ENCODE results near the gene GLS. TPM values are rescaled to one million over a fixed set of nuclear protein-coding genes. Genes with fewer than 3 reads are reported as not detected.

Gene GLS
- total and polyA plus RNA-seq, 4 donors, result 31.1 to 318 (median 104) TPM

GRCh38 chr2:191013932-191014652 lies 133.5 kb downstream of the GLS start, which contains the start of gene STAT1:
Gene STAT1 (minus strand): TSS chr2:191014171. CDS start chr2:191010003, 4,168 bp downstream.
- ATAC-seq (ENCODE audit: insufficient read depth, low FRiP score), result peak; percentile 98
- Histone ChIP-seq H3K27ac (ENCODE audit: low read depth in 1 of 2, low read length in 1 of 2) (peak within 1 kb of the TSS; percentile 94 to 99), H3K36me3 (ENCODE audit: control insufficient read depth in 4 of 4, insufficient read depth in 4 of 4, low read length in 4 of 4) (peaks cover 0 to 2% (median 0%) of the 10 kb centered on the region in 4 donors), H3K4me3 (peak within 1 kb of the TSS; percentile 85), H3K9ac (ENCODE audit: insufficient read depth in 1 of 2, low read length in 2 of 2) (peak within 1 kb of the TSS; percentile 72 to 93), H3K4me1 (ENCODE audit: control insufficient read depth in 5 of 5, insufficient read depth in 5 of 5, low read length in 5 of 5) (peaks cover 6 to 21% (median 13%) of the 10 kb centered on the region in 5 donors), H3K9me3 (ENCODE audit: control insufficient read depth in 4 of 4, insufficient read depth in 3 of 4, low read length in 3 of 4) (no peaks in the 10 kb centered on the region), H3K27me3 (ENCODE audit: control insufficient read depth in 3 of 3, insufficient read depth in 3 of 3, low read length in 2 of 3) (no peaks in the 10 kb centered on the region)
- TF ChIP-seq, protein P1, sequence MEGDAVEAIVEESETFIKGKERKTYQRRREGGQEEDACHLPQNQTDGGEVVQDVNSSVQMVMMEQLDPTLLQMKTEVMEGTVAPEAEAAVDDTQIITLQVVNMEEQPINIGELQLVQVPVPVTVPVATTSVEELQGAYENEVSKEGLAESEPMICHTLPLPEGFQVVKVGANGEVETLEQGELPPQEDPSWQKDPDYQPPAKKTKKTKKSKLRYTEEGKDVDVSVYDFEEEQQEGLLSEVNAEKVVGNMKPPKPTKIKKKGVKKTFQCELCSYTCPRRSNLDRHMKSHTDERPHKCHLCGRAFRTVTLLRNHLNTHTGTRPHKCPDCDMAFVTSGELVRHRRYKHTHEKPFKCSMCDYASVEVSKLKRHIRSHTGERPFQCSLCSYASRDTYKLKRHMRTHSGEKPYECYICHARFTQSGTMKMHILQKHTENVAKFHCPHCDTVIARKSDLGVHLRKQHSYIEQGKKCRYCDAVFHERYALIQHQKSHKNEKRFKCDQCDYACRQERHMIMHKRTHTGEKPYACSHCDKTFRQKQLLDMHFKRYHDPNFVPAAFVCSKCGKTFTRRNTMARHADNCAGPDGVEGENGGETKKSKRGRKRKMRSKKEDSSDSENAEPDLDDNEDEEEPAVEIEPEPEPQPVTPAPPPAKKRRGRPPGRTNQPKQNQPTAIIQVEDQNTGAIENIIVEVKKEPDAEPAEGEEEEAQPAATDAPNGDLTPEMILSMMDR (IDR thresholded peaks at IDR 0.05; ENCODE audit: control extremely low read depth, extremely low read depth), result no peak
- peak; percentile 96 to 98 (median 97) for DNase-seq
- WGBS, 2 donors, result 0 to 1% methylated on average over 64 to 68 of the region's 68 CpGs

DNA sequence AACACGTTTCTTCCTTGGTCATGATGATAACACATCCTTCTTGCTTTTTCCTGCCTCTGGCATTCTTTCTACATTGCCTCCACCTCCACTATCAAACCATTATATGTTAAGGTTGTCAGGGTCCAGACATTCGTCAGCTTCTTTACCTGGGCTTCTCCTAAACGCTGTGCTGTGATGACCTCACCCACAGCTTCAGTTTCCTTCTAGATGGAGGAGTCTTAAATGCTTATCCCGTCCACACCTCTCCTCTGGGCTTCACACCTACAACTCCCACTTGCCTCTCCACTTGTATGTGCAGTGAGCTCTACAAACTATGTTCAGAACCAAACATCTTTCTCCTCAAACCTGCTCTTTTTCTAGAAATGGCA lies 134.0 kb downstream of the GLS start:
- Histone ChIP-seq H3K27ac (ENCODE audit: low read depth in 1 of 2, low read length in 1 of 2) (peak overlapping the region; percentile 94 to 99), H3K4me1 (ENCODE audit: control insufficient read depth in 5 of 5, insufficient read depth in 5 of 5, low read length in 5 of 5) (peaks cover 6 to 21% (median 13%) of the 10 kb centered on the region in 5 donors), H3K36me3 (ENCODE audit: control insufficient read depth in 4 of 4, insufficient read depth in 4 of 4, low read length in 4 of 4) (peaks cover 0 to 2% (median 0%) of the 10 kb centered on the region in 4 donors), H3K4me3 (peak overlapping the region; percentile 54), H3K9ac (ENCODE audit: insufficient read depth in 1 of 2, low read length in 2 of 2) (peak overlapping the region in 1 of 2 donors; percentile 85), H3K27me3 (ENCODE audit: control insufficient read depth in 3 of 3, insufficient read depth in 3 of 3, low read length in 2 of 3) (no peaks in the 10 kb centered on the region), H3K9me3 (ENCODE audit: control insufficient read depth in 4 of 4, insufficient read depth in 3 of 4, low read length in 3 of 4) (no peaks in the 10 kb centered on the region)
- WGBS, 2 donors, result 29 to 46% methylated on average over 4 of the region's 4 CpGs
- DNase-seq, result no peak
- TF ChIP-seq, protein P1 (IDR thresholded peaks at IDR 0.05; ENCODE audit: control extremely low read depth, extremely low read depth), result no peak
- ATAC-seq (ENCODE audit: insufficient read depth, low FRiP score), result no peak

Other genes starting within 250 kb of the GLS start
- gene NAB1, start 231.7 kb upstream of the GLS start, total RNA-seq, result 10 to 100 TPM; 28.2 to 71.9 TPM
- 10 to 100 TPM; 14.3 to 16.3 TPM for gene NAB1, start 231.7 kb upstream of the GLS start, polyA plus RNA-seq
- gene STAT1, start 133.3 kb downstream of the GLS start, total RNA-seq, result 10 to 100 TPM; 72.4 to 80.1 TPM
- 10 to 100 TPM; 21.6 to 75.9 TPM for gene STAT1, start 133.3 kb downstream of the GLS start, polyA plus RNA-seq

All from lung (tissue), 12 donors.